ENCODE results near the gene DNAJB2.

Gene DNAJB2

GRCh38 chr2:219261024-219261855, 17.9 kb upstream of the DNAJB2 start:
- 0 out of 2 replicates have a peak, but pooled peaks cover 1% of the 10 kb centered on the region for H3F3A ChIP-seq (ENCODE audit: insufficient read depth, low read length)
- no peaks in the 10 kb centered on the region for H3K9me3 ChIP-seq (ENCODE audit: low read length)
- H3K79me2 ChIP-seq (ENCODE audit: insufficient read depth, low read length), result no peaks in the 10 kb centered on the region
- H3K36me3 ChIP-seq (ENCODE audit: insufficient read depth, low read length), result peaks cover 14% of the 10 kb centered on the region; the same call in 1 of the 2 replicates
- no peaks in the 10 kb centered on the region for H3K4me1 ChIP-seq (ENCODE audit: insufficient read depth, low read length, severe bottlenecking)
- H3K27ac ChIP-seq (ENCODE audit: low read depth, low read length, poor library complexity, severe bottlenecking), result no peak overlapping the region
- no peaks in the 10 kb centered on the region for H4K20me1 ChIP-seq (ENCODE audit: insufficient read depth, low read length)
- H3K4me3 ChIP-seq (ENCODE audit: low read depth, low read length, poor library complexity, severe bottlenecking), result no peak overlapping the region
- H3K9ac ChIP-seq (ENCODE audit: low read length), result no peak overlapping the region; the same call in 1 of the 2 replicates
- no peaks in the 10 kb centered on the region for H3K27me3 ChIP-seq (ENCODE audit: insufficient read depth, low read length)
- no peaks in the 10 kb centered on the region for H3K9me2 ChIP-seq (ENCODE audit: low read depth, low read length)
- H2AFZ ChIP-seq (ENCODE audit: low read length), result no peak overlapping the region
- TF ChIP-seq CTCF (IDR thresholded peaks at IDR 0.05; ENCODE audit: low read length), result no peak
- no peak for TF ChIP-seq EZH2 (IDR thresholded peaks at IDR 0.05; ENCODE audit: borderline replicate concordance, low read length)
- no peak overlapping the region for H3K4me2 ChIP-seq (ENCODE audit: low read length)

- H3K27me3 ChIP-seq (ENCODE audit: insufficient read depth, low read length), result no peaks in the 10 kb centered on the region
Measured at GRCh38 chr2:219266232-219266631, 12.9 kb upstream of the DNAJB2 start.

GRCh38 chr2:219266886-219267285, 12.3 kb upstream of the DNAJB2 start:
- Histone ChIP-seq H3K27ac (ENCODE audit: low read depth, low read length, poor library complexity, severe bottlenecking) (no peak overlapping the region), H3K79me2 (ENCODE audit: insufficient read depth, low read length) (no peaks in the 10 kb centered on the region), H2AFZ (ENCODE audit: low read length) (no peak overlapping the region), H3K9me3 (ENCODE audit: low read length) (no peaks in the 10 kb centered on the region), H3K27me3 (ENCODE audit: insufficient read depth, low read length) (no peaks in the 10 kb centered on the region), H3F3A (ENCODE audit: insufficient read depth, low read length) (no peaks in the 10 kb centered on the region), H4K20me1 (ENCODE audit: insufficient read depth, low read length) (no peaks in the 10 kb centered on the region), H3K4me3 (ENCODE audit: low read depth, low read length, poor library complexity, severe bottlenecking) (no peak overlapping the region), H3K9me2 (ENCODE audit: low read depth, low read length) (no peaks in the 10 kb centered on the region), H3K36me3 (ENCODE audit: insufficient read depth, low read length) (no peaks in the 10 kb centered on the region), H3K9ac (ENCODE audit: low read length) (no peak overlapping the region), H3K4me2 (ENCODE audit: low read length) (no peak overlapping the region), H3K4me1 (ENCODE audit: insufficient read depth, low read length, severe bottlenecking) (no peaks in the 10 kb centered on the region)
- TF ChIP-seq CTCF (IDR thresholded peaks at IDR 0.05; ENCODE audit: low read length) (no peak), EZH2 (IDR thresholded peaks at IDR 0.05; ENCODE audit: borderline replicate concordance, low read length) (no peak)

More at GRCh38 chr2:219266232-219266631, 12.9 kb upstream of the DNAJB2 start:
- Histone ChIP-seq H4K20me1 (ENCODE audit: insufficient read depth, low read length) (no peaks in the 10 kb centered on the region), H3K27ac (ENCODE audit: low read depth, low read length, poor library complexity, severe bottlenecking) (no peak overlapping the region), H3K36me3 (ENCODE audit: insufficient read depth, low read length) (no peaks in the 10 kb centered on the region), H2AFZ (ENCODE audit: low read length) (no peak overlapping the region), H3K9me3 (ENCODE audit: low read length) (no peaks in the 10 kb centered on the region), H3K79me2 (ENCODE audit: insufficient read depth, low read length) (no peaks in the 10 kb centered on the region), H3K4me2 (ENCODE audit: low read length) (no peak overlapping the region), H3K9ac (ENCODE audit: low read length) (no peak overlapping the region), H3K4me1 (ENCODE audit: insufficient read depth, low read length, severe bottlenecking) (no peaks in the 10 kb centered on the region), H3F3A (ENCODE audit: insufficient read depth, low read length) (no peaks in the 10 kb centered on the region), H3K9me2 (ENCODE audit: low read depth, low read length) (no peaks in the 10 kb centered on the region), H3K4me3 (ENCODE audit: low read depth, low read length, poor library complexity, severe bottlenecking) (no peak overlapping the region)
- TF ChIP-seq EZH2 (IDR thresholded peaks at IDR 0.05; ENCODE audit: borderline replicate concordance, low read length) (no peak), CTCF (IDR thresholded peaks at IDR 0.05; ENCODE audit: low read length) (no peak)
